PC-9 (cell line): Measurements from ENCODE around the gene SGMS1.

Source experiments
- CTCF ChIP-seq: fragments of 200-600 bp; sonication (generic); conservative IDR thresholded peaks from 2 replicates; pipeline ENCODE4 v1.6.1; 2017; ENCODE audit warnings: mixed run types, antibody characterized with exemption, mild to moderate bottlenecking, moderate library complexity
- EZH2 ChIP-seq: fragments of 200-600 bp; sonication (generic); IDR thresholded peaks from 2 replicates; pipeline ENCODE4 v1.8.0; 2017; ENCODE audit warnings: antibody characterized with exemption, low read depth

- TF ChIP-seq CTCF (peak; percentile 73), EZH2 (no peak)
Measured at GRCh38 chr10:50421026-50421719, 202.6 kb downstream of the SGMS1 start.
